ENCODE data around the gene CCNI2.
"Not testable (repeated sequence)": the region's sequence is repeated elsewhere in the genome, so short reads cannot be mapped to it uniquely, and the experiment has no call there.

The CCNI2 gene

DNA sequence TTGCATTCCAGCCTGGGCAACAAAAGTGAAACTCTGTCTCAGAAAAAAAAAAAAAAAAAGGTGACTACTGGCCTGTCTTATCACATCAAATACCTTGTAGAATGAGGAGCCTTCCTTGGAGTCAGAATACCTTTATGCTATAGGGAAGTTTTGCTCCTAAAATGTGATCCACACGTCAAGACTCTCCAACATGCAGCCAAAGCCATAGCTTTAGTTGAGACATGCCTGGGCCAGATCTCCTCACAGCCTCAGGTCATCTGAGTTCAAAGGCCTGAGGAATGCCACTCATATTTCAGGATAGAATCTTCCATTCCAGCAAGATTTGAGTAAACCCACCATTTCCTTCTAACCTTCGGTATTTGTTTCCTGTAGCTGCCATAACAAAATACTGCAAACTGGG, 52.2 kb downstream of the CCNI2 start:
- TF ChIP-seq, protein P1, sequence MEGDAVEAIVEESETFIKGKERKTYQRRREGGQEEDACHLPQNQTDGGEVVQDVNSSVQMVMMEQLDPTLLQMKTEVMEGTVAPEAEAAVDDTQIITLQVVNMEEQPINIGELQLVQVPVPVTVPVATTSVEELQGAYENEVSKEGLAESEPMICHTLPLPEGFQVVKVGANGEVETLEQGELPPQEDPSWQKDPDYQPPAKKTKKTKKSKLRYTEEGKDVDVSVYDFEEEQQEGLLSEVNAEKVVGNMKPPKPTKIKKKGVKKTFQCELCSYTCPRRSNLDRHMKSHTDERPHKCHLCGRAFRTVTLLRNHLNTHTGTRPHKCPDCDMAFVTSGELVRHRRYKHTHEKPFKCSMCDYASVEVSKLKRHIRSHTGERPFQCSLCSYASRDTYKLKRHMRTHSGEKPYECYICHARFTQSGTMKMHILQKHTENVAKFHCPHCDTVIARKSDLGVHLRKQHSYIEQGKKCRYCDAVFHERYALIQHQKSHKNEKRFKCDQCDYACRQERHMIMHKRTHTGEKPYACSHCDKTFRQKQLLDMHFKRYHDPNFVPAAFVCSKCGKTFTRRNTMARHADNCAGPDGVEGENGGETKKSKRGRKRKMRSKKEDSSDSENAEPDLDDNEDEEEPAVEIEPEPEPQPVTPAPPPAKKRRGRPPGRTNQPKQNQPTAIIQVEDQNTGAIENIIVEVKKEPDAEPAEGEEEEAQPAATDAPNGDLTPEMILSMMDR (IDR thresholded peaks at IDR 0.05; ENCODE audit: extremely low read depth, insufficient read depth, missing control alignments), result no peak
- in situ Hi-C loops (cut with MboI; ENCODE audit: low pct_unique_long_range_greater_than_20kb, low sequenced_read_pairs, unreplicated experiment), result no loop called here
- no peak for DNase-seq (ENCODE audit: low spot score)

GRCh38 chr5:132800545-132800944, 53.3 kb downstream of the CCNI2 start:
- in situ Hi-C loops (cut with MboI; ENCODE audit: low pct_unique_long_range_greater_than_20kb, low sequenced_read_pairs, unreplicated experiment), result no loop called here
- TF ChIP-seq, protein P1 (IDR thresholded peaks at IDR 0.05; ENCODE audit: extremely low read depth, insufficient read depth, missing control alignments), result no peak
- no peak for DNase-seq (ENCODE audit: low spot score)

DNA sequence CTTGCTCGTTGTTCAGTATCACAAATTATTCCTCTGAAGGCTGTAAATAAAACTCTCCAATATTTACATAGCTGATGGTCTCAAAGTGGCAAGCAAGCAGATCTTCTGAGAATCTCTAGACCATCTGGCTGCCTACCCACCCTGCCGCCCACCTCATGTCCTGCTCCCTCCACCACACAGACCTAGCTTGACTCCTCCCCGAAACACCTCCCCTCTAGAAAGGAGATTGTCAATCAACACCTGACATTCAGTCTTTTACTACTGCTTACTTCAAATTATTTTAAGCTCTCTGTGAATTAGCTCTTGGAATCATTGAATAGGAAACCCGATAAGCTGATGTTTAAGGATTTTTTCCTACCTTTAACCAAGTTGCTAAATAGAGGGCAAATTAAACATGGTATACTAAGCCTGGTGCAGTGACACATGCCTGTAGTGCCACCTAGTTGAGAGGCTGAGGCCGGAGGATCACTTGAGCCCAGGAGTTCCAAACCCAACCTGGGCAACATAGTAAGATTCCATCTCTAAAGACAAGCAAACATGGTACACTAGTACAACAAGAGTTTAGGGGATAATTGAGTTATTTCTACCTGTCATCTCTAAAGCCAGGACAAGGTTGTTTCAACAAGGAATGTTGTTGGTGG, 54.9 kb downstream of the CCNI2 start:
- in situ Hi-C loops (cut with MboI; ENCODE audit: low pct_unique_long_range_greater_than_20kb, low sequenced_read_pairs, unreplicated experiment), result no loop called here
- TF ChIP-seq, protein P1 (IDR thresholded peaks at IDR 0.05; ENCODE audit: extremely low read depth, insufficient read depth, missing control alignments), result no peak
- no peak for DNase-seq (ENCODE audit: low spot score)

DNA sequence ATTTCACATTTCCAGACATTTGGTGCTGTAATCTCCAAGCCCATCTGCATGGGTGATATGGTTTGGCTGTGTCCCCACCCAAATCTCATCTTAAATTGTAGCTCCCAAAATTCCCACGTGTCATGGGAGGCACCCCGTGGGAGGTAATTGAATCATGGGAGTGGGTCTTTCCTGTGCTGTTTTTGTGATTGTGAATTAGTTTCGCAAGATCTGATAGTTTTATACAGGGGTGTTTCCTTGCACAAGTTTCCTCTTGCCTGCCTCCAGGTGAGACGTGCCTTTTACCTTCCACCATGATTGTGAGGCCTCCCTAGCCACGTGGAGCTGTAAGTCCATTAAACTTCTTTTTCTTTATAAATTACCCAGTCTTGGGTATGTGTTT, 55.5 kb downstream of the CCNI2 start:
- in situ Hi-C loops (cut with MboI; ENCODE audit: low pct_unique_long_range_greater_than_20kb, low sequenced_read_pairs, unreplicated experiment); DNase-seq (ENCODE audit: low spot score): not testable (repeated sequence)
